Stomach (tissue), 9 donors: ENCODE data around the gene TAPBP. TPM values are rescaled to one million over a fixed set of nuclear protein-coding genes. Genes with fewer than 3 reads are reported as not detected.

Experiments
- DNase-seq, 2 donors: peaks; one replicate each; pipeline versions ENCODE4 v3.0.0 to v3.0.0-alpha.2; 2013 to 2019
- H3K27ac ChIP-seq, 5 donors: fragments of 200-600 bp in 4 of 5; sonication (generic) in 4 of 5; one replicate each; pipeline ENCODE4 v1.5.1; 2013 to 2019; ENCODE audit warnings: mild to moderate bottlenecking in 1 of 5, moderate library complexity in 1 of 5
- H3K27me3 ChIP-seq, 3 donors: fragments of 200-600 bp; sonication (generic); one replicate each; pipeline ENCODE4 v1.5.1; 2017 to 2019; ENCODE audit warnings: mixed run types in 1 of 3
- H3K36me3 ChIP-seq, 4 donors: fragments of 200-600 bp; sonication (generic); 1 replicate in 3 of 4; 2 replicates in 1 of 4; pipeline ENCODE4 v1.5.1; 2016 to 2019
- H3K4me1 ChIP-seq, 4 donors: fragments of 200-600 bp; sonication (generic); one replicate each; pipeline ENCODE4 v1.5.1; 2016 to 2019
- H3K4me3 ChIP-seq, 4 donors: fragments of 200-600 bp; sonication (generic) in 3 of 4; one replicate each; pipeline ENCODE4 v1.5.1; 2016 to 2019; ENCODE audit warnings: mild to moderate bottlenecking in 1 of 4
- H3K9me3 ChIP-seq, 4 donors: fragments of 200-600 bp; sonication (generic); one replicate each; pipeline ENCODE4 v1.5.1; 2016 to 2019
- EP300 ChIP-seq: sonication (generic); formaldehyde crosslinking; IDR thresholded peaks from one replicate; pipeline ENCODE4 v1.6.1; 2017; ENCODE audit warnings: antibody characterized with exemption
- POLR2A ChIP-seq, 4 donors: fragments of 450-650 bp; IDR thresholded peaks; one replicate each; pipeline ENCODE4 v1.6.1; 2016; ENCODE audit warnings: antibody characterized with exemption in 4 of 4, control low read depth in 2 of 4, mild to moderate bottlenecking in 1 of 4, moderate library complexity in 1 of 4
- POLR2AphosphoS5 ChIP-seq, 3 donors: sonication (generic); formaldehyde crosslinking; IDR thresholded peaks; one replicate each; pipeline ENCODE4 v1.6.1; 2016; ENCODE audit warnings: antibody characterized with exemption in 3 of 3
- WGBS, 5 donors: extraction: QIAGEN DNeasy Blood & Tissue Kit in 3 of 5; methylation state at CpG; one replicate each; pipeline versions ENCODE4 v1.1.5 to v1.1.7; 2013 to 2018; 5-methylcytosine and 5-hydroxymethylcytosine counted together
- intact Hi-C: fragments of 100-400 bp; cut with DNase I; formaldehyde crosslinking; loops from one replicate; pipeline ENCODE4 v1.15.1; 2023; ENCODE audit warnings: low total_unique reads
- polyA plus RNA-seq, 3 donors: library from polyadenylated mRNA; stranded (reverse); fragments of 200-250 nt; gene quantifications; one replicate each; pipeline ENCODE4 v1.2.3, GENCODE V29; 2013
- total RNA-seq, 5 donors: library from RNA; depleted of rRNA; stranded (reverse); fragments of >200 nt; gene quantifications; one replicate each; pipeline versions ENCODE4 v1.1.0 to v1.2.3, GENCODE V29; 2014 to 2016
- TF ChIP-seq, protein P1 (sequence below), 7 experiments: fragments of 450-650 bp in 4 of 7; fragments of 200-600 bp in 3 of 7; sonication (generic) in 3 of 7; IDR thresholded peaks; one replicate each; pipeline ENCODE4 v1.5.1; 2016 to 2019; ENCODE audit warnings: antibody characterized with exemption in 7 of 7, control low read depth in 2 of 7, mild to moderate bottlenecking in 1 of 7
- donor health status: healthy with polysubstance abuse.
- donor health status: Bipolar disorder and iron deficiency.
- donor health status: healthy.

Gene TAPBP
- total and polyA plus RNA-seq, 8 donors, result 17.0 to 242 (median 52.0) TPM

DNA sequence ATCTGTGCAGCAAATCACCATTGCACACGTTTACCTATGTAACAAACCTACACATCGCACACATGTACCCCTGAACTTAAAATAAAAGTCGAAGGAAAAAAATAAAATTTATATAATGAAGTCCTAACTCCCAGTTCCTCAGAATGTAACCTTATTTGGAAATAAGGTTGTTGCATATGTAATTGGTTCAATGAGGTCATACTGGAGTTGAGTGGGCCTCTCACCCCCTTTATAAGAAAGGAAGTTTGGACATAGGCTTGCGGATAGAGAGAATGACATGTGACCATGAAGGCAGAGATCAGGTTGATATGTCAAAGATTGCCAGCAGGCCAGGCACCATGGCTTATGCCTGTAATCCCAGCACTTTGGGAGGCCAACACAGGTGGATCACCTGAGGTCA is 19.8 kb upstream of the TAPBP start:
- Histone ChIP-seq H3K9me3 (no peaks in the 10 kb centered on the region), H3K36me3 (no peaks in the 10 kb centered on the region)

DNA sequence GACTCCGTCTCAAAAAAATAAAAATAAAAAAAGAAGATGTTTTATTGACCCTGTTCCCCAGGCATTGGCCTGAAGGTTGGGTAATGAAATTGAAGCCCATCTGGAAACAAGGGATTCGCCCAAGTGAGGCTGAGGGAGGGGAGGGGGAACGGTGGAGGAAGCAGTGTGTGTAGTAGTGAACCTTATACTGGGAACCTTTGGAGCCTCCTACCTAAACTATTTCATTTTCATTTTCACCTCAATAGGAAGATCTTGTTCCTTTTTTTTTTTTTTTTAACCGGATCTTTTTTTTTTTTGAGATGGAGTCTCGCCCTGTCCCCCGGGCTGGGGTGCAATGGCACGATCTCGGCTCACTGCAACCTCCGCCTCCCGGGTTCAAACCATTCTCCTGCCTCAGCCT is 16.9 kb upstream of the TAPBP start:
- H3K4me3 ChIP-seq, result no peak overlapping the region
- no peaks in the 10 kb centered on the region for H3K4me1 ChIP-seq
- no peaks in the 10 kb centered on the region for H3K36me3 ChIP-seq
- intact Hi-C loops, result no loop called here
- DNase-seq, result no peak
- 78 to 88% (median 86%) methylated on average over 10 of the region's 10 CpGs for WGBS, 5 donors
- no peaks in the 10 kb centered on the region for H3K9me3 ChIP-seq
- no peaks in the 10 kb centered on the region for H3K27me3 ChIP-seq
- H3K27ac ChIP-seq, result no peak overlapping the region
- TF ChIP-seq, protein P1, sequence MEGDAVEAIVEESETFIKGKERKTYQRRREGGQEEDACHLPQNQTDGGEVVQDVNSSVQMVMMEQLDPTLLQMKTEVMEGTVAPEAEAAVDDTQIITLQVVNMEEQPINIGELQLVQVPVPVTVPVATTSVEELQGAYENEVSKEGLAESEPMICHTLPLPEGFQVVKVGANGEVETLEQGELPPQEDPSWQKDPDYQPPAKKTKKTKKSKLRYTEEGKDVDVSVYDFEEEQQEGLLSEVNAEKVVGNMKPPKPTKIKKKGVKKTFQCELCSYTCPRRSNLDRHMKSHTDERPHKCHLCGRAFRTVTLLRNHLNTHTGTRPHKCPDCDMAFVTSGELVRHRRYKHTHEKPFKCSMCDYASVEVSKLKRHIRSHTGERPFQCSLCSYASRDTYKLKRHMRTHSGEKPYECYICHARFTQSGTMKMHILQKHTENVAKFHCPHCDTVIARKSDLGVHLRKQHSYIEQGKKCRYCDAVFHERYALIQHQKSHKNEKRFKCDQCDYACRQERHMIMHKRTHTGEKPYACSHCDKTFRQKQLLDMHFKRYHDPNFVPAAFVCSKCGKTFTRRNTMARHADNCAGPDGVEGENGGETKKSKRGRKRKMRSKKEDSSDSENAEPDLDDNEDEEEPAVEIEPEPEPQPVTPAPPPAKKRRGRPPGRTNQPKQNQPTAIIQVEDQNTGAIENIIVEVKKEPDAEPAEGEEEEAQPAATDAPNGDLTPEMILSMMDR (IDR thresholded peaks at IDR 0.05), result no peak
- TF ChIP-seq POLR2A (IDR thresholded peaks at IDR 0.05) (no peak), POLR2AphosphoS5 (IDR thresholded peaks at IDR 0.05) (no peak), EP300 (no peak)

More for the DNA sequence above, 19.8 kb upstream of the TAPBP start:
- DNase-seq, result no peak
- WGBS, 5 donors, result 86 to 90% (median 89%) methylated on average over 4 of the region's 4 CpGs
- intact Hi-C loops, result no loop called here
- Histone ChIP-seq H3K4me1 (no peaks in the 10 kb centered on the region), H3K27me3 (no peaks in the 10 kb centered on the region), H3K4me3 (no peak overlapping the region), H3K27ac (no peak overlapping the region)
- TF ChIP-seq, protein P1 (IDR thresholded peaks at IDR 0.05), result no peak
- TF ChIP-seq POLR2AphosphoS5 (IDR thresholded peaks at IDR 0.05) (no peak), EP300 (no peak), POLR2A (IDR thresholded peaks at IDR 0.05) (no peak)

DNA sequence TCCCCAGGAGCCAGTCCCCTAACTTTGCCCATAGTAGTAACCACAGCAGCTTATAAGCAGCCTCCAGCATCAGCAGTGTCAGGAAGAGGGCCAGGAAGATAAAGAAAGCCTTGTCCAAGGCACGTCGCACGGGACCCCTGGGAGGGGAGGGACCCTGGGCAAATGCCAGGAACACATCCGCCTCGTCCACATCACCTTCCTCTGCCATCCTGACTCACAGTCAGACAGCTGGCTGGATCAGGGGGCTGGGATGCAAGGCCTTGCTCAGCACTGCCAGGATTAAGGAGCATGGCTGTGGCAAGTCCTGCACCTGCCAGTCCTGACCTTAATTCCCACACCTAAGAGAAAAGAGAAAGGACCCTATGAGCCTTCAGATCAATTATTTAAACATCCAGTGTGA is 15.2 kb upstream of the TAPBP start:
- Histone ChIP-seq H3K4me3 (no peak overlapping the region), H3K4me1 (peaks cover under 1 to 3% (median 1%) of the 10 kb centered on the region in 4 donors), H3K27me3 (no peaks in the 10 kb centered on the region), H3K27ac (no peak overlapping the region), H3K36me3 (no peaks in the 10 kb centered on the region), H3K9me3 (no peaks in the 10 kb centered on the region)
- intact Hi-C loops, result no loop called here
- 39 to 58% (median 52%) methylated on average over 5 of the region's 5 CpGs for WGBS, 5 donors
- DNase-seq, result no peak
- no peak for TF ChIP-seq POLR2AphosphoS5 (IDR thresholded peaks at IDR 0.05)
- TF ChIP-seq, protein P1 (IDR thresholded peaks at IDR 0.05), result no peak
- TF ChIP-seq POLR2A (IDR thresholded peaks at IDR 0.05), result no peak
- no peak for TF ChIP-seq EP300

DNA sequence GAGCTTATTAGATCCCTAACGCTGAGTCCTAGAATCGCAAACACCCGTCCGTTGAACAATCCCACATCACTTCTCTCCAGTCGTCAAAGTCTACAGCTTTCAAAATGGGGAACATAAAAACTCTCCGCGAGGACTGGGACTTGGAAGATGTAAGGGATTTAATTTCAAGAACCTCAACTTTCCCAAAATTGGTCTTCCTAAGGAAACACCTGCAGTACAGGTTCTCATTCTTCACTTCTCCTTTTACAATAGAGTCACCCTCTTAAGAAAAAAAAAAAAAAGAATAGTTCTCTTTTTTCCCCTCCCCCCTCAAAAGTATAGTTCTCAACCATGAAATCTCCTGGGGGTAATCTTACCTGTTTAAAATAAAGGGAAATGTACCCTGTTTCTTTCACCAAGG is 10.2 kb upstream of the TAPBP start:
- intact Hi-C loops, result no loop called here
- no peak for DNase-seq
- Histone ChIP-seq H3K27ac (peak overlapping the region in 4 of 5 donors; percentile 91 to 93 (median 92)), H3K36me3 (peaks cover 21 to 25% (median 24%) of the 10 kb centered on the region in 4 donors), H3K9me3 (no peaks in the 10 kb centered on the region), H3K4me3 (peak overlapping the region; percentile 71 to 91 (median 74)), H3K4me1 (peaks cover 31 to 43% (median 42%) of the 10 kb centered on the region in 4 donors), H3K27me3 (no peaks in the 10 kb centered on the region)
- TF ChIP-seq EP300, result no peak
- 18 to 26% (median 25%) methylated on average over 7 of the region's 7 CpGs for WGBS, 5 donors

DNA sequence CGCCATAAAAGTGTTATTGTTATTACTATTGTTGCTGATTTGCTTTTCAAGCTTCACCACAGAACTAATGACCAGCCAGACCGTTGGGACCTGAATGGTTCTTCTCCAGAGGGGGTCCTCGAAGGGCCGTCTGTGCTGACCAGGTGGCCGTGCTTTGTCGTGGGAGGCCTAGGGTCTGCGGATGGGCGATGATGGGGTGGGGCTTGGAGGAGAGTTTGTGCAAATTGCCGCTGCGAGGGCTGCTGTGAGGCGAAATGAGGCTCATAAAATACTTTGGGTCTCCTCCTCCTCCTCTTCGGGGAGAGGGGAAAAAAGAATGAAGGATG is 9.7 kb upstream of the TAPBP start:
- no peak for DNase-seq
- Histone ChIP-seq H3K9me3 (no peaks in the 10 kb centered on the region), H3K4me3 (peak overlapping the region; percentile 71 to 91 (median 74)), H3K27me3 (no peaks in the 10 kb centered on the region), H3K27ac (peak overlapping the region; percentile 80 to 93 (median 92)), H3K4me1 (peaks cover 36 to 48% (median 47%) of the 10 kb centered on the region in 4 donors), H3K36me3 (peaks cover 26 to 30% (median 30%) of the 10 kb centered on the region in 4 donors)
- 1 to 4% (median 2%) methylated on average over 12 of the region's 12 CpGs for WGBS, 5 donors
- intact Hi-C loops, result no loop called here
- TF ChIP-seq POLR2A (IDR thresholded peaks at IDR 0.05) (no peak), POLR2AphosphoS5 (IDR thresholded peaks at IDR 0.05) (no peak), EP300 (no peak)
- TF ChIP-seq, protein P1 (IDR thresholded peaks at IDR 0.05), result no peak
